ENCODE results near the gene CCDC13.

CCDC13 gene

DNA sequence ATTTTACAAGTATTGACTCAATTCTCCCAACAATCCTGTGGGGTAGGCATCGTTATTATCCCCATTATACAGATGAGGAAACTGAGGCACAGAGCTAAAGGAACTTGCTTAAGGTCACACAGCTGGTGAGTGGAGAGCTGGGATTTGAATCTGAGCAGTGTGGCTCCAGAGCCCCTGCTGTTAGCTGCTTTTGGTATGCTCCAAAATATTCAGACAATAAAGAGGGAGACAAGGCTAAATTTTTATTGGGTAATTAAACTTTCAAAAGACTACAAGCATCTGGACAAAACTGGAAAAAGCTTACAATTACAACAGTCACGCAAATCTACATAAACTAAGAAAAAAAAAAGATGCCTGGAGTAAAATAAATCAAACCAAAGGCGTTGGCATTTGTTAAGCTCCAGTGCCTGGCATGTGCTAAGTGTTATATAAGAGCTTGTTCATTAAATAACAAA, 27.7 kb downstream of the CCDC13 start:
- DNase-seq: no peak

GRCh38 chr3:42743204-42743995, 29.7 kb downstream of the CCDC13 start:
- WGBS (ENCODE audit: extremely low coverage, insufficient coverage, insufficient read length): no CpG with 5 or more reads among the region's 7 CpGs
- H3K36me3 ChIP-seq (ENCODE audit: control insufficient read depth in 1 of 2, insufficient read depth in 2 of 2, low read length in 2 of 2): no peaks in the 10 kb centered on the region

More for the DNA sequence above, 27.7 kb downstream of the CCDC13 start:
- Histone ChIP-seq H3K4me1 (ENCODE audit: control insufficient read depth in 1 of 2, insufficient read depth in 2 of 2, low read length in 2 of 2) (peaks cover 2 to 4% of the 10 kb centered on the region in 2 experiments), H3K18ac (ENCODE audit: low read length) (no peak overlapping the region), H2AK5ac (ENCODE audit: low read length) (no peak overlapping the region), H3K79me2 (ENCODE audit: control insufficient read depth, insufficient read depth, low read length, poor library complexity) (no peaks in the 10 kb centered on the region), H3K9me3 (ENCODE audit: insufficient read depth, low read depth, low read length) (no peaks in the 10 kb centered on the region), H3K9ac (ENCODE audit: low read length) (no peak overlapping the region), H2BK12ac (ENCODE audit: low read length) (no peak overlapping the region), H3K79me1 (ENCODE audit: low read length) (no peaks in the 10 kb centered on the region), H2BK120ac (ENCODE audit: insufficient read depth, low read length, poor library complexity) (no peak overlapping the region), H3K14ac (ENCODE audit: low read length) (no peak overlapping the region), H3K36me3 (ENCODE audit: control insufficient read depth in 1 of 2, insufficient read depth in 2 of 2, low read length in 2 of 2) (no peaks in the 10 kb centered on the region), H2BK5ac (ENCODE audit: low read depth, low read length, poor library complexity) (no peak overlapping the region), H3K4me2 (ENCODE audit: low read length) (no peak overlapping the region), H3K4me3 (ENCODE audit: low read depth, low read length) (no peak overlapping the region), H3K23ac (ENCODE audit: low read length) (no peak overlapping the region), H4K8ac (ENCODE audit: low read depth, low read length) (no peak overlapping the region), H3K27ac (ENCODE audit: low read depth, low read length) (no peak overlapping the region), H4K91ac (ENCODE audit: low read depth, low read length) (no peak overlapping the region), H3K4ac (ENCODE audit: low read depth, low read length) (no peak overlapping the region), H2AFZ (ENCODE audit: insufficient read depth, low read length, poor library complexity) (no peak overlapping the region), H4K12ac (ENCODE audit: low read depth, low read length) (no peak overlapping the region), H3K27me3 (ENCODE audit: insufficient read depth, low read length) (no peaks in the 10 kb centered on the region)
- no CpG with 5 or more reads among the region's 3 CpGs for WGBS (ENCODE audit: extremely low coverage, insufficient coverage, insufficient read length)

GRCh38 chr3:42742688-42743087, 30.4 kb downstream of the CCDC13 start:
- no CpG with 5 or more reads among the region's 9 CpGs for WGBS (ENCODE audit: extremely low coverage, insufficient coverage, insufficient read length)
- no peak overlapping the region for H3K14ac ChIP-seq (ENCODE audit: low read length)

More at GRCh38 chr3:42743204-42743995, 29.7 kb downstream of the CCDC13 start:
- no peaks in the 10 kb centered on the region for H3K9me3 ChIP-seq (ENCODE audit: insufficient read depth, low read depth, low read length)
- no peak overlapping the region for H2BK5ac ChIP-seq (ENCODE audit: low read depth, low read length, poor library complexity)
- no peak overlapping the region for H2AFZ ChIP-seq (ENCODE audit: insufficient read depth, low read length, poor library complexity)
- H2BK12ac ChIP-seq (ENCODE audit: low read length): no peak overlapping the region
- no peak overlapping the region for H2AK5ac ChIP-seq (ENCODE audit: low read length)
- no peak overlapping the region for H3K23ac ChIP-seq (ENCODE audit: low read length)
- no peak overlapping the region for H3K27ac ChIP-seq (ENCODE audit: low read depth, low read length)
- H4K8ac ChIP-seq (ENCODE audit: low read depth, low read length): no peak overlapping the region
- H3K4me1 ChIP-seq (ENCODE audit: control insufficient read depth in 1 of 2, insufficient read depth in 2 of 2, low read length in 2 of 2): no peaks in the 10 kb centered on the region
- H3K4ac ChIP-seq (ENCODE audit: low read depth, low read length): no peak overlapping the region
- no peak overlapping the region for H4K91ac ChIP-seq (ENCODE audit: low read depth, low read length)
- no peaks in the 10 kb centered on the region for H3K79me2 ChIP-seq (ENCODE audit: control insufficient read depth, insufficient read depth, low read length, poor library complexity)
- no peak overlapping the region for H3K4me3 ChIP-seq (ENCODE audit: low read depth, low read length)
- no peaks in the 10 kb centered on the region for H3K27me3 ChIP-seq (ENCODE audit: insufficient read depth, low read length)
- no peak overlapping the region for H3K14ac ChIP-seq (ENCODE audit: low read length)
- H4K12ac ChIP-seq (ENCODE audit: low read depth, low read length): no peak overlapping the region
- H3K18ac ChIP-seq (ENCODE audit: low read length): no peak overlapping the region
- no peak overlapping the region for H3K4me2 ChIP-seq (ENCODE audit: low read length)
- H3K79me1 ChIP-seq (ENCODE audit: low read length): no peaks in the 10 kb centered on the region
- no peak overlapping the region for H2BK120ac ChIP-seq (ENCODE audit: insufficient read depth, low read length, poor library complexity)
- DNase-seq: no peak
- no peak overlapping the region for H3K9ac ChIP-seq (ENCODE audit: low read length)

GRCh38 chr3:42742259-42742658, 30.8 kb downstream of the CCDC13 start:
- Histone ChIP-seq H3K4ac (ENCODE audit: low read depth, low read length) (no peak overlapping the region), H2BK5ac (ENCODE audit: low read depth, low read length, poor library complexity) (no peak overlapping the region), H2BK12ac (ENCODE audit: low read length) (no peak overlapping the region), H3K4me2 (ENCODE audit: low read length) (no peak overlapping the region), H3K36me3 (ENCODE audit: control insufficient read depth in 1 of 2, insufficient read depth in 2 of 2, low read length in 2 of 2) (no peaks in the 10 kb centered on the region), H3K9me3 (ENCODE audit: insufficient read depth, low read depth, low read length) (no peaks in the 10 kb centered on the region), H3K14ac (ENCODE audit: low read length) (no peak overlapping the region), H4K12ac (ENCODE audit: low read depth, low read length) (no peak overlapping the region), H2AFZ (ENCODE audit: insufficient read depth, low read length, poor library complexity) (no peak overlapping the region), H3K79me2 (ENCODE audit: control insufficient read depth, insufficient read depth, low read length, poor library complexity) (no peaks in the 10 kb centered on the region), H3K4me1 (ENCODE audit: control insufficient read depth in 1 of 2, insufficient read depth in 2 of 2, low read length in 2 of 2) (no peaks in the 10 kb centered on the region), H3K23ac (ENCODE audit: low read length) (no peak overlapping the region), H3K27me3 (ENCODE audit: insufficient read depth, low read length) (no peaks in the 10 kb centered on the region), H3K27ac (ENCODE audit: low read depth, low read length) (no peak overlapping the region), H3K79me1 (ENCODE audit: low read length) (no peaks in the 10 kb centered on the region), H3K18ac (ENCODE audit: low read length) (no peak overlapping the region), H3K4me3 (ENCODE audit: low read depth, low read length) (no peak overlapping the region), H2BK120ac (ENCODE audit: insufficient read depth, low read length, poor library complexity) (no peak overlapping the region), H3K9ac (ENCODE audit: low read length) (no peak overlapping the region), H4K91ac (ENCODE audit: low read depth, low read length) (no peak overlapping the region), H4K8ac (ENCODE audit: low read depth, low read length) (no peak overlapping the region), H2AK5ac (ENCODE audit: low read length) (no peak overlapping the region)
- WGBS (ENCODE audit: extremely low coverage, insufficient coverage, insufficient read length): no CpG with 5 or more reads among the region's 4 CpGs
- no peak for DNase-seq

More at GRCh38 chr3:42742688-42743087, 30.4 kb downstream of the CCDC13 start:
- H3K18ac ChIP-seq (ENCODE audit: low read length): no peak overlapping the region
- no peak overlapping the region for H2AK5ac ChIP-seq (ENCODE audit: low read length)
- H3K27me3 ChIP-seq (ENCODE audit: insufficient read depth, low read length): no peaks in the 10 kb centered on the region
- no peak overlapping the region for H4K12ac ChIP-seq (ENCODE audit: low read depth, low read length)
- H3K23ac ChIP-seq (ENCODE audit: low read length): no peak overlapping the region
- no peak overlapping the region for H3K4me3 ChIP-seq (ENCODE audit: low read depth, low read length)
- H3K9ac ChIP-seq (ENCODE audit: low read length): no peak overlapping the region
- no peaks in the 10 kb centered on the region for H3K9me3 ChIP-seq (ENCODE audit: insufficient read depth, low read depth, low read length)
- no peak overlapping the region for H2BK12ac ChIP-seq (ENCODE audit: low read length)
- H3K79me1 ChIP-seq (ENCODE audit: low read length): no peaks in the 10 kb centered on the region
- no peak overlapping the region for H3K27ac ChIP-seq (ENCODE audit: low read depth, low read length)
- H2BK5ac ChIP-seq (ENCODE audit: low read depth, low read length, poor library complexity): no peak overlapping the region
- H3K4me2 ChIP-seq (ENCODE audit: low read length): no peak overlapping the region
- H2AFZ ChIP-seq (ENCODE audit: insufficient read depth, low read length, poor library complexity): no peak overlapping the region
- DNase-seq: no peak
- no peaks in the 10 kb centered on the region for H3K79me2 ChIP-seq (ENCODE audit: control insufficient read depth, insufficient read depth, low read length, poor library complexity)
- H4K8ac ChIP-seq (ENCODE audit: low read depth, low read length): no peak overlapping the region
- H3K36me3 ChIP-seq (ENCODE audit: control insufficient read depth in 1 of 2, insufficient read depth in 2 of 2, low read length in 2 of 2): no peaks in the 10 kb centered on the region
- no peak overlapping the region for H2BK120ac ChIP-seq (ENCODE audit: insufficient read depth, low read length, poor library complexity)
- no peaks in the 10 kb centered on the region for H3K4me1 ChIP-seq (ENCODE audit: control insufficient read depth in 1 of 2, insufficient read depth in 2 of 2, low read length in 2 of 2)
- H4K91ac ChIP-seq (ENCODE audit: low read depth, low read length): no peak overlapping the region
- H3K4ac ChIP-seq (ENCODE audit: low read depth, low read length): no peak overlapping the region
